Trophoblast cell (in vitro differentiated cells and primary cell): ENCODE results near the gene BRWD1.

ENCODE experiments used
- DNase-seq, 2 donors: peaks; one replicate each; pipeline ENCODE4 v3.0.0-alpha.2; 2016
- H2AFZ ChIP-seq: 2 replicates; pipeline ENCODE4 v1.6.1; 2013; ENCODE audit warnings: low read length, moderate library complexity, mild to moderate bottlenecking; ENCODE audit not compliant: insufficient read depth, poor library complexity
- H2AK5ac ChIP-seq: 2 replicates; pipeline ENCODE4 v1.6.1; 2013; ENCODE audit warnings: mild to moderate bottlenecking, low read length
- H2BK120ac ChIP-seq: 2 replicates; pipeline ENCODE4 v1.6.1; 2013; ENCODE audit warnings: low read length, mild to moderate bottlenecking, moderate library complexity; ENCODE audit not compliant: insufficient read depth, poor library complexity
- H2BK12ac ChIP-seq: 2 replicates; pipeline ENCODE4 v1.6.1; 2013; ENCODE audit warnings: mild to moderate bottlenecking, low read length, moderate library complexity
- H2BK5ac ChIP-seq: 2 replicates; pipeline ENCODE4 v1.6.1; 2013; ENCODE audit warnings: low read length, low read depth, moderate library complexity, mild to moderate bottlenecking; ENCODE audit not compliant: poor library complexity
- H3K14ac ChIP-seq: 2 replicates; pipeline ENCODE4 v1.6.1; 2013; ENCODE audit warnings: mild to moderate bottlenecking, low read length
- H3K18ac ChIP-seq: 2 replicates; pipeline ENCODE4 v1.6.1; 2013; ENCODE audit warnings: mild to moderate bottlenecking, low read length
- H3K23ac ChIP-seq: 2 replicates; pipeline ENCODE4 v1.6.1; 2013; ENCODE audit warnings: low read length
- H3K27ac ChIP-seq: 2 replicates; pipeline ENCODE4 v1.5.1; 2013; ENCODE audit warnings: low read depth, mild to moderate bottlenecking, inconsistent platforms, low read length, moderate library complexity
- H3K27me3 ChIP-seq: 2 replicates; pipeline ENCODE4 v1.6.1; 2013; ENCODE audit warnings: inconsistent platforms, mild to moderate bottlenecking, low read length, moderate library complexity; ENCODE audit not compliant: insufficient read depth
- H3K36me3 ChIP-seq, 2 experiments: 1 replicate in 1 of 2; 2 replicates in 1 of 2; pipeline ENCODE4 v1.6.1; 2013; ENCODE audit warnings: low read length in 2 of 2, mild to moderate bottlenecking in 2 of 2, moderate library complexity in 1 of 2; ENCODE audit not compliant: insufficient read depth in 2 of 2, control insufficient read depth in 1 of 2
- H3K4ac ChIP-seq: 2 replicates; pipeline ENCODE4 v1.6.1; 2013; ENCODE audit warnings: low read depth, mild to moderate bottlenecking, low read length, moderate library complexity
- H3K4me1 ChIP-seq, 2 experiments: 1 replicate in 1 of 2; 2 replicates in 1 of 2; pipeline ENCODE4 v1.6.1; 2013; ENCODE audit warnings: low read length in 2 of 2, mild to moderate bottlenecking in 2 of 2, moderate library complexity in 1 of 2; ENCODE audit not compliant: insufficient read depth in 2 of 2, control insufficient read depth in 1 of 2
- H3K4me2 ChIP-seq: 2 replicates; pipeline ENCODE4 v1.6.1; 2013; ENCODE audit warnings: inconsistent platforms, mild to moderate bottlenecking, low read length, moderate library complexity
- H3K4me3 ChIP-seq: 2 replicates; pipeline ENCODE4 v1.5.1; 2013; ENCODE audit warnings: mild to moderate bottlenecking, low read depth, low read length, inconsistent platforms
- H3K79me1 ChIP-seq: one replicate; pipeline ENCODE4 v1.6.1; 2013; ENCODE audit warnings: low read length
- H3K79me2 ChIP-seq: 2 replicates; pipeline ENCODE4 v1.6.1; 2013; ENCODE audit warnings: low read length, mild to moderate bottlenecking; ENCODE audit not compliant: control insufficient read depth, insufficient read depth, poor library complexity
- H3K9ac ChIP-seq: 2 replicates; pipeline ENCODE4 v1.6.1; 2013; ENCODE audit warnings: mild to moderate bottlenecking, low read length
- H3K9me3 ChIP-seq: 2 replicates; pipeline ENCODE4 v1.6.1; 2013; ENCODE audit warnings: low read depth, mild to moderate bottlenecking, control low read depth, inconsistent platforms, low read length; ENCODE audit not compliant: insufficient read depth
- H4K12ac ChIP-seq: 2 replicates; pipeline ENCODE4 v1.6.1; 2013; ENCODE audit warnings: low read depth, mild to moderate bottlenecking, low read length, moderate library complexity
- H4K8ac ChIP-seq: 2 replicates; pipeline ENCODE4 v1.6.1; 2013; ENCODE audit warnings: low read depth, mild to moderate bottlenecking, low read length, moderate library complexity
- H4K91ac ChIP-seq: one replicate; pipeline ENCODE4 v1.6.1; 2013; ENCODE audit warnings: low read depth, mild to moderate bottlenecking, low read length, moderate library complexity
- WGBS: extraction: QIAGEN DNeasy Blood & Tissue Kit; methylation state at CpG from one replicate; pipeline ENCODE4 v1.1.7; 2013; ENCODE audit warnings: missing lambda C conversion rate; ENCODE audit not compliant: insufficient read length, insufficient coverage; ENCODE audit errors: extremely low coverage; 5-methylcytosine and 5-hydroxymethylcytosine counted together

Gene BRWD1

GRCh38 chr21:39339231-39339630 is 25.8 kb upstream of the BRWD1 start:
- no peak overlapping the region for H2AFZ ChIP-seq
- no peak overlapping the region for H3K27ac ChIP-seq
- H3K36me3 ChIP-seq = peaks cover 11 to 23% of the 10 kb centered on the region in 2 experiments
- no peaks in the 10 kb centered on the region for H3K79me1 ChIP-seq
- H3K23ac ChIP-seq = no peak overlapping the region
- no peak for DNase-seq
- H3K4me3 ChIP-seq = no peak overlapping the region
- no peak overlapping the region for H3K18ac ChIP-seq
- H3K9ac ChIP-seq = no peak overlapping the region
- no peak overlapping the region for H4K12ac ChIP-seq
- no peak overlapping the region for H2BK5ac ChIP-seq
- WGBS = no CpG with 5 or more reads among the region's 2 CpGs
- no peak overlapping the region for H2BK12ac ChIP-seq
- H3K14ac ChIP-seq = no peak overlapping the region
- no peak overlapping the region for H2AK5ac ChIP-seq
- no peaks in the 10 kb centered on the region for H3K4me1 ChIP-seq
- no peaks in the 10 kb centered on the region for H3K79me2 ChIP-seq
- no peaks in the 10 kb centered on the region for H3K27me3 ChIP-seq
- H4K8ac ChIP-seq = no peak overlapping the region
- no peaks in the 10 kb centered on the region for H3K9me3 ChIP-seq
- H3K4ac ChIP-seq = no peak overlapping the region
- no peak overlapping the region for H4K91ac ChIP-seq
- no peak overlapping the region for H3K4me2 ChIP-seq
- H2BK120ac ChIP-seq = no peak overlapping the region

- no peak overlapping the region for H4K8ac ChIP-seq
- DNase-seq = peak in 1 of 2 donors; percentile 7
- no peak overlapping the region for H3K9ac ChIP-seq
- H3K14ac ChIP-seq = no peak overlapping the region
- H2BK5ac ChIP-seq = no peak overlapping the region
- no peaks in the 10 kb centered on the region for H3K79me2 ChIP-seq
- no peak overlapping the region for H2BK12ac ChIP-seq
- H3K4me2 ChIP-seq = no peak overlapping the region
- H3K9me3 ChIP-seq = no peaks in the 10 kb centered on the region
- no CpG with 5 or more reads among the region's 13 CpGs for WGBS
- no peak overlapping the region for H3K23ac ChIP-seq
- H2AFZ ChIP-seq = no peak overlapping the region
- no peaks in the 10 kb centered on the region for H3K27me3 ChIP-seq
- no peak overlapping the region for H2AK5ac ChIP-seq
- H3K27ac ChIP-seq = no peak overlapping the region
- H2BK120ac ChIP-seq = no peak overlapping the region
- no peak overlapping the region for H3K4me3 ChIP-seq
- H3K4ac ChIP-seq = no peak overlapping the region
- H3K36me3 ChIP-seq = peaks cover 4 to 8% of the 10 kb centered on the region in 2 experiments
- H4K91ac ChIP-seq = no peak overlapping the region
- H3K4me1 ChIP-seq = peaks cover 4 to 5% of the 10 kb centered on the region in 2 experiments
- no peaks in the 10 kb centered on the region for H3K79me1 ChIP-seq
- H4K12ac ChIP-seq = no peak overlapping the region
- no peak overlapping the region for H3K18ac ChIP-seq
These were observed 23.1 kb upstream of the BRWD1 start for GRCh38 chr21:39336457-39337008.

GRCh38 chr21:39334611-39335010 is 21.2 kb upstream of the BRWD1 start:
- Histone ChIP-seq H3K79me1 (no peaks in the 10 kb centered on the region), H3K4ac (no peak overlapping the region), H3K4me2 (no peak overlapping the region), H2AFZ (no peak overlapping the region), H3K27ac (no peak overlapping the region), H2BK120ac (no peak overlapping the region), H3K9me3 (no peaks in the 10 kb centered on the region), H3K18ac (no peak overlapping the region), H4K8ac (no peak overlapping the region), H3K9ac (no peak overlapping the region), H2BK12ac (no peak overlapping the region), H3K79me2 (no peaks in the 10 kb centered on the region), H3K36me3 (no peaks in the 10 kb centered on the region), H4K12ac (no peak overlapping the region), H4K91ac (no peak overlapping the region), H2AK5ac (no peak overlapping the region), H3K4me3 (no peak overlapping the region), H3K4me1 (peaks cover 4 to 5% of the 10 kb centered on the region in 2 experiments), H3K14ac (no peak overlapping the region), H3K23ac (no peak overlapping the region), H2BK5ac (no peak overlapping the region), H3K27me3 (no peaks in the 10 kb centered on the region)
- WGBS = no CpG with 5 or more reads among the region's 4 CpGs
- no peak for DNase-seq

GRCh38 chr21:39332175-39332574 is 18.7 kb upstream of the BRWD1 start:
- Histone ChIP-seq H3K4me1 (peaks cover 4 to 5% of the 10 kb centered on the region in 2 experiments), H2BK5ac (no peak overlapping the region), H3K4ac (no peak overlapping the region), H3K18ac (no peak overlapping the region), H2AFZ (no peak overlapping the region), H3K9ac (no peak overlapping the region), H3K36me3 (no peaks in the 10 kb centered on the region), H3K4me2 (no peak overlapping the region), H2AK5ac (no peak overlapping the region), H3K27ac (no peak overlapping the region), H2BK12ac (no peak overlapping the region), H3K14ac (no peak overlapping the region), H4K12ac (no peak overlapping the region), H3K27me3 (no peaks in the 10 kb centered on the region), H2BK120ac (no peak overlapping the region), H3K9me3 (no peaks in the 10 kb centered on the region), H3K4me3 (no peak overlapping the region), H3K79me1 (no peaks in the 10 kb centered on the region), H4K8ac (no peak overlapping the region), H3K23ac (no peak overlapping the region), H4K91ac (no peak overlapping the region), H3K79me2 (no peaks in the 10 kb centered on the region)
- DNase-seq = peak in 1 of 2 donors; percentile 22
- WGBS = no CpG with 5 or more reads among the region's 8 CpGs
